GM20431 (cell line): ENCODE data around the gene ECT2L.

Experiments
- in situ Hi-C: fragments of 300-500 bp; cut with MseI, MboI; formaldehyde crosslinking; loops from one replicate; pipeline ENCODE4 v1.15.0; 2020; ENCODE audit warnings: low sequenced_read_pairs; ENCODE audit not compliant: unreplicated experiment

ECT2L gene

DNA sequence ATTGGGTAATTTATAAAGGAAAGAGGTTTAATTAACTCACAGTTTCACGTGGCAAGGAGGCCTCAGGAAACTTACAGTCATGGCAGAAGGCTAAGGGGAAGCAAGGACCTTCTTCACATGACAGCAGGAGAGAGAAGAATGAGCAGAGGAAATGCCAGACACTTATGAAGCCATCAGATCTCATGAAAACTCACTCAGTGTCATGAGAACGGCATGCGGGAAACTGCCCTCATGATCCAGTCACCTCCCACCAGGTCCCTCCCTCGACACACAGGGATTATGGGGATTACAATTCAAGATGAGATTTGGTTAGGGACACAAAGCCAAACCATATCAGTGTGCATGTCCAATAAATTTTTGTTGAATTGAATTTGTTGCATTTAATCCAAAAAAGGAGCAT lies 52.0 kb downstream of the ECT2L start:
- in situ Hi-C loops: no loop called here

DNA sequence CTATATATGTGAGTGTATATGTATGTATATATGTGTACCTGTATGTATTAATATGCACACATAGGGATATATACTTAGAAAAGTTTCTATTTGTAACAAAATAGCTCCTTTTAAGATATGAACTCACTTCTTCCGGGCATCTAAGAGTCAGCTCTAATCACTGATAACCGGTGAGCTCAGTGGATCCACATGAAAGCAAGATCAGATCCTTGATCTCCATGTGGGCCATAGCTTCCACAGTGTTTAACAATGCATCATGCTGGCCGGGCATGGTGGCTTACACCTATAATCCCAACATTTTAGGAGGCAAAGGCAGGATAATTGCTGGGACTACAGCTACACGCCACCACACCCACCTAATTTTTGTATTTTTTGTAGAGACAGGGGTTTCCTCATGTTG lies 52.6 kb downstream of the ECT2L start:
- in situ Hi-C loops: no loop called here

DNA sequence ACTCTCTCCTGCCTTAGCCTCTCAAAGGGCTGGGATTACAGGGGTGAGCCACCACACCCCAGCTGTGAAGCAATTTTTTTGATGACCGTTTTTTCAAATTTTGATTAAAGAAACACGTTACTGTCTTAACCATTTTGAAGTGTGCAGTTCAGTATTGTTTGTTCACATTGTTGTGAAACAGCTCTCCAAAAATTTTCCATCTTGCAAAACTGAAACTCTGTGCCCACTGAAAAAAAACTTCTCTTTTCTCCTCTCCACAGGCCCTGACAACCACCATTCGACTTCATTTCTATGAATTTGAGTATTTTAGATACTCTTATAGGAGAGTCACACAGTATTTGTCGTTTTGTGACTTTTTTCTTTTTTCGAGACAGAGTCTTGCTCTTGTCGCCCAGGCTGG lies 53.9 kb downstream of the ECT2L start:
- in situ Hi-C loops: no loop called here

DNA sequence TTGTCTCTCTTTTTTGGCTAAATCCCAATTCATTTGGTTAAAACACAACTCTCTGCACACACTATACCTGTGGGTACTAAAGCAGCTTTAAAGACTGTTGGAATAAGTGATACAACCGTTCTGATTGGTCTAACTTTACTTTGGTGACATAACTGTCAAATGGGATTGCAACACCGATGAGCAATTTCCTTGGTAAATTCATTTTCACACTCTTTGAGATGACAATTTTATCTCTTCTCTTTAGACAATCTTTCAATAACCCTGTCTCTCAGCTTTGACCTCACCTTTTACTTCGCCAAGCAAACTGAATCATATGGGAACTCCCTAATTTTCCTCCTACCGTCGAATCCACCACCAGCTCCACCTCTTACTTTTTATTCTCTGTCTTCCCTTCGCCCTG lies 60.8 kb downstream of the ECT2L start:
- in situ Hi-C loops: no loop called here

DNA sequence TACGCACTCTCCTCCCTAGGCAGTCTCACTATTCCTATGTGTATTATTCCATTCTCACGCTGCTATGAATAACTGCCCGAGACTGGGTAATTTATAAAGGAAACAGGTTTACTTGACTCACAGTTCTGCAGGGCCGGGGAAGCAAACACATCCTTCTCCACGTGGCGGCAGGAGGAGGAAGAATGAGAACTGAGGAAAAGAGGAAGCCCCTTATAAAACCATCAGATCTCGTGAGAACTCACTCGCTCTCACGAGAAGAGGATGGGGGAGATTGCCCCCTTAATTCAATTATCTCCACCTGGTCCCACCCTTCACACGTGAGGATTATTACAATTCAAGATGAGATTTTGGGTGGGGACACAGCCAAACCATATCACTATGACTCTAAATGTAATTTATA lies 61.9 kb downstream of the ECT2L start:
- in situ Hi-C loops: no loop called here

DNA sequence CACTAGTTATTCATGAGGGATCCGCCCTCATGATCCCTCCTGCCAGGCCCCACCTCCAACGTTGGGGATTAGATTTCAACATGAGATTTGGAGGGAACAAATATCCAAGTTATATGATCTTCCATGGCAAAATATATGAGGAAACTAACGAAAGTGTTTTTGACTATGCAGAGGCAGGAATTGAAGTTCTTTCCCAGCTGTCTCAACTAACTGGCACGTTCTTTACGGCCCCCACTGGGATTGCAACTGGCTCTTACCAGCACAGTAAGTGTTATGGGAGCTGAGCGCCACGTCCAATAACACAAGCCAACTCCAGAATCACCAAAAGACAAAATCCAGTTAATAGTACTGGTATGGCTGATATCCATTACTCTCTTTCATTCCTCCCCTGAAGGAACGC lies 66.6 kb downstream of the ECT2L start:
- in situ Hi-C loops: no loop called here

DNA sequence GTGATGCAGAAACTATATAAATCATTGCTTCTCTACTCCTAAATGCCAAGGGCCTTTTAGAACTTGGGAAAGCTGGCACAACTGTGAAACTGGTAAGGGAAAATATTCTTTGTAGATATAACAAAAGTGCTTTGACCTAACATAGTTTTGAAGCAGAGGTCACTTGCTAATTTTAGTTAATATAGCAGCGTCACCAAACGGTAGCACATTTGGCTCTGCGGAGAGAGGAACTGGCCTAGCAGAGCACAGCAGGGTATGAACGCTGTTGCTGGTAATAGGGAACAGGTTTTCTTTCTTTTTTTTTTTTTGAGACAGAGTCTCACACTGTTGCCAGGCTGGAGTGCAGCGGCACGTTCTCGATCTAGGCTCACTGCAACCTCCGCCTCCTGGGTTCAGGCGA lies 67.4 kb downstream of the ECT2L start:
- in situ Hi-C loops: no loop called here

DNA sequence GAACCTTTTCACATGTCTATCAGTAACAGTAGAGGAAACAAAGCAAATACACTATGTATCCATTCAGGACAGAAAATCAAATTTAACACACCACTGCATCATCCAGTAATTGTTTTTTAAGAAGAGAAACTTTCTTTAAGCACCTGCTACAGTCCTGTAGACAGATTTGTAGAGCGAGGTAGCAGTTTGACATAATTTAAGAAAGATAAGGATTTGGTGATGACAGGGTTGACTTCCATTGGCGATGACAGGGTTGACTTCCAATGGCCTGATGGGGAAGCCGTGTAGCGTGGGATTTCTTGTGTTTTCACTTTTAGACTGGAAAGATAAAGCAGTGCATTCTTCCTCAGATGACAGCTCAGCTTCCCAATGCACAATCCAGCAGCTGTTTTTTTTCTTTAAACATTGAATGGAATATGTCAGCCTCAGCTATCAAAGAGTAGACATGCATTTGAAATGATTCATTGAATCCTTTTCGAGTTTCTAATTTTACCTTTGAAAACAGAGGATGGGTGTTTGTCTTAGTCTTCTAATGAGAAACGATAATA lies 68.5 kb downstream of the ECT2L start:
- in situ Hi-C loops: no loop called here

DNA sequence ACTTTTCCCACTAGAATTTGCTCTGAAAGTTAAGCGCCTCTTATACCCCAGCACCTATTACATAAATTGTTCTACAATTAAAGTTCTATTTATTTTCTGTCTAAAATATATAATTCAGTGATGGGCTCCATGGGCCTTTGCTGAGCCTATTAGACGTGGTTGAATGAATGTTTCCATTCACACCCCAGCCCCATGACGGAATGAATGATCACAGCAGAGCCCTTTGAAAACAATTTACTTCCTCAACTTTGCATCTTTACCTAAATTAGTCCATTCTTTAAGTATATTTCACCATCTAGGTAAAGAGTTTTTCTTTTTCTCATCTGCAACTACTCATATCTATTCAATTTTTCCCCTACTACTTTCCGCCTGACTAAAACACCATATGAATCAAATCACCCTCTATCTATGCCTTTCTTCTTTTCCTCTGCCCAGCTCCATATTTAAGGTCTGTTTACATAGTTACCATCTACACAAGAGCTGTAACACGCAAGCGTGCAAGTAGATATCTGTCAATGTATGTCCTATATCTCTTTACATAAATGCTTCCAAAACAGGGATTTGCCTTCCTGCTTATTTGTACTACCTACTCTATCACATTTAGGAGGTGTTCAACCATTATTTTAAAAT lies 69.7 kb downstream of the ECT2L start:
- in situ Hi-C loops: no loop called here

DNA sequence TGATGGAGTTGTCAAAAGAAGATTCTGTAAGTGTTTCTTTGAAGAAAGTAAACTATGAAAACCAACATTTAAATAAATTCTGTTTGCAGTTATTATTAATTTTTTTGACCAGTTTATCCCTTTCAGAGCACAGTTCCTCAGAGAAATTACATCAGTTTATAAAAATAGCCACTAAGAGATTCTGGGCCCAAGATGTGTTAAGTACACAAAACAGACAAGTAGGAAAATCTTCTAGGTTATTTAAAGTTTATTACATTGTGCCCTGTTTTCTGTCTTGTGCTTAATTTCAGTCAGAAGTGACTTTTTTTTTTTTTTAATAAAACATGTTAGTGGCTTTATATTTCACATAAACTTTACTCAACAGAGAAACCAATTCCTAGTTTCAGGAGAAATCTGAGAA lies 72.3 kb downstream of the ECT2L start:
- in situ Hi-C loops: no loop called here

DNA sequence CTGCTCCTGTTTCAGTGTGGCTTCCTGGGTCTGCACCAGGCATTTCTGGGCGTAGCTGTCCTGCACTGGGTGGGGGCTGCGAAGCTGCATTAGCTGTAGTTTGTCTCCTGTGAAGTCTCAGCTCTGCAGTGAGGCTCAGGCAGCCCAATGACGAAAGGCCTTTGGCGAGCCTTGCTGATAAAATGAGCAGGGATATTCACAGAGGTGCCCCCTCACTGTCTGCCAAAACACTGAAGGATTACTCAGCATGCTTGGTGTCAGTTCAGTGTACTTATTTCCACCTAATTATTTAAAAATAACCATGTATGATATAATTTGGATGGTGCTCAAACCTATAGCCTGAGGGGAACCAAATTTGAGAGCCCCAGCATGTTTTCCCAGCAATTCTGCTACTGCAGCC lies 73.5 kb downstream of the ECT2L start:
- in situ Hi-C loops: no loop called here

DNA sequence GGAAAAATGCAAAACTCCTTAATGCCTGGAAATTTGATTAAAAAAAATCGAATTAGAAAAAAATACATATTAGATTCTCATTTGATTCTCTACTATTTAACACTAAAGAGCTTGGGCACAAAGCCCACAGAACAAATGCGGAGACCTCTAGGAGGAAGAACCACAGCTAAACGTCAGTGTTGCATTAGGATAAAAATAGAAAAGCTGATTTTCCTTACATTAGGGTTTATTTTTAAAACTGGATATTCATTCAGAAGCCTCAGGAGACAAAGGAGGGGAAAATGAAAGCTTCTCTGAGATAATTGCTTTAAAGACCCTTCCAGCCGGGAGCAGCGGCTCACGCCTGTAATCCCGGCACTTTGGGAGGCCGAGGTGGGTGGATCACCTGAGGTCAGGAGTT lies 77.3 kb downstream of the ECT2L start:
- in situ Hi-C loops: no loop called here

DNA sequence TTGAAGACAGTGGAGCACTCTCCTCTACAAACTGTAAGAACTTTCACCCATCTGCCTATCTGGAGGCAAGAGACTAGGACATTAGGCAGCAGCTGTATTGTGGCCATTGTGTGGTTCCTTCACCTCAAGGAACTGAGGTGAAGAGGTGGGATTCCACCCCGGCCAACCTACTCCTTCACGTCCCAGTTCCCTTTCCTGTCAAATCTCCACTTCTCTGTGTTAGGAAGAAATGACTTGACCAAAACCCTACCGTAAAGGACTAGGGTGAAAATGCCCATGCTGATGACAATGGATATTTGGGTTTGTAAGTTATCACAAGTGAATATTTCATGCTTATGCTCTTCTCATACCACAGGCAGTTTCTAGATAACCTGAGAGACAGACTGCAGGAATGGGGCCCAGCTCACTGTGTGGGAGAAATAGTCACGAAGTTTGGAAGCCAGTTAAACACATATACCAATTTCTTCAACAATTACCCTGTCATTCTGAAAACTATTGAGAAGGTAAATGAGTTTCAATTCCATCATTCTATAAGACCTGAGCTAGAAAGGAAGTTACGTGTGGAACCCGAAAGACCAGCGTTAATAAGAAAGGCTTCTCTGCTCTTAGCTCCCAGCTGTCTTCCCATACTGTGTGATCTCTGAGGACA lies 86.6 kb downstream of the ECT2L start:
- in situ Hi-C loops: no loop called here

DNA sequence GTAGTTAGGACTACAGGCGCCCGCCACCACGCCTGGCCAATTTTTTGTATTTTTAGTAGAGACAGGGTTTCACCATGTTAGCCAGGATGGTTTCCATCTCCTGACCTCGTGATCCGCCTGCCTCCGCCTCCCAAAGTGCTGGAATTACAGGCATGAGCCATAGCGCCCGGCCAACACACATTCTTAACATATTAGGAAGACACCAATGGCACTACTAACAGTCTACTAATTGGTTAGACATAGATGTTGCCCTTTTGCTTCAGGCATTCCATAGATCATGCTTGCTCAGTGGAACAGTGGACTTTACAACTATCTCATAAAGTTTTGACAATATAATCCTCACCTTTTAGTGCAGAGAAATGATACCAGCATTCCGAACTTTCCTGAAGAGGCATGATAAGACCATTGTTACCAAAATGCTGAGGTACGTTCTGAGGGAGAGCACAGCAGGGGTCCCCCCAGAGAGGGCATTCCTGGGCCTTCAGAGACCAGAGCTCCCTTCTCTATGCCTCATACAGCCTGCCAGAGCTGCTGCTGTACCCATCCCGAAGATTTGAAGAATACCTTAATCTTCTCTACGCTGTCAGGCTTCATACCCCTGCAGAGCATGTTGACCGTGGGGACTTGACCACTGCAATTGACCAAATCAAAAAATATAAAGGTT lies 89.4 kb downstream of the ECT2L start:
- in situ Hi-C loops: no loop called here

DNA sequence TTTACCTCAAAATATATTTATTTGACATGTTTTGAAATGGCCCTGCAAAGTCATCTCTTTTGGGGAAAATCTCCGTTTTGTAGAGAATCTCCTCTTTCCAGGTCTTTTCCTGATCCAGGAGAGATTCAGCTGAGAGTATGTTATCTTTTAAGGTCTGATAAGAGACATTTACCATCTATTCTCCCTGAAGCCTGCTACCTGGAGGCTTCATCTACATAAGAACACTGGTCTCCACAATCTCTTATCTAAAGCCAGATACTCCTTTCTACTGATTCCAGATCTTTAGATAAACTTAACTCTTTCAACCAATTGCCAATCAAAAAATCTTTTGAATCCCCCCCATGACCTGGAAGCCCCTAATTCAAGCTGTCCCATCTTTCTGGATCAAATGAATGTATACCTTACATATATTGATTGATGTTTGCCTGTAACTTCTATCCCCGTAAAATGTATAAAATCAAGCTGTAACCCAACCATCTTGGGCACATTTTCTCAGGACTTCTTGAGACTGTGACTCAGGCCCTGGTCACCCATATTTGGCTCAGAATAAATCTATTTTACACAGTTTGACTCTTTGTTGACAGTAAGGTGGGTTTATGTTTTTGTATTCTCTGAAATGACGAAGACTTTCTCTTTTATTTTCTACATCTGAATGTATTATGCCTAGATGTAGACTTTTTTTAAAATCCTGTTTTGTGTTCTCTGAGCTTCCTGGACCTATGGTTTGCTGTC lies 95.5 kb downstream of the ECT2L start:
- in situ Hi-C loops: no loop called here

DNA sequence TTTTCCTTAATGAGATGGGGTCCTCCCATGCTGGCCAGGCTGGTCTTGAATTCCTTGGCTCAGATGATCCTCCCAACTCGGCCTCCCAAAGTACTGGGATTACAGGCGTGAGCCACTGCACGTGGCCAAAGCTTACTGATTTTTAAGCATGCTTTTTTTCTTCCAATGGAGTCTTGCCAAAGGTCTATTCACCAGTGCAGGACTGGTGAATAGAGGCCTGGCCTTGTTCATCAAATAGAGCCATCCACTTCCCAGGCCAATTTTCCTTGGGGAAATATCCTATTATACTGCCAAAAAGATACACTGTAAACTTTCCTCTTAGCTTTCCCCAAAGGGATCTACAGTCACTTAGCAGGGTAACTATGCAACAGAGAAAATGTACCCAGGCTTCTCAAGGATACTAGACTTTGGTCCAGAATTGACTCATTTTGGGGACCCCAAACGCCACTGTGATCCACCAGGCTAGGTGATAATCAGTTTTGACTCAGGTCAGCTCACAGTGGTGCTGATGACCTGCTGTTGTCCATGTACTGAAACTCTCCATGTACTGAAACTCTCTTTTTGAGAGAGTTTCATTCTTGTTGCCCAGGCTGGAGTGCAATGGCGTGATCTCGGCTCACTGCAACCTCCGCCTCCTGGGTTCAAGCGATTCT lies 100.3 kb downstream of the ECT2L start:
- in situ Hi-C loops: no loop called here

DNA sequence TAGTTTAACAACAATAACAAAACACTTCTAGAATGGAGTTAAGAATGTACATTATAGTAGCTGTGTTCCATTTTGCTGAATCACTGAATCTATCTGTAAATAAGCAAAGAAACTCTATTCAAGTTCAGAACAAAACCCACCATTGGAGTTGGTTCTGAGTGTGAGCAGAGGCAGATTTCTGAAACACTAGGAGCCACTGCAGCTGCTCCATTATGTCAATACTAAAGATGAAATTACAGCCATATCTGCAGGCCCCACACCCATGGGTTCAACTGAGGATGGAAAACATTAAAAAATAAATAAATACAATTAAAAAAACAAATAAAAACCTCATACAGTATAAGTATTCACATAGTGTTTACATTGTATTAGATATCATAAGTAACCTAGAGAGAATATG lies 101.1 kb downstream of the ECT2L start:
- in situ Hi-C loops: no loop called here

DNA sequence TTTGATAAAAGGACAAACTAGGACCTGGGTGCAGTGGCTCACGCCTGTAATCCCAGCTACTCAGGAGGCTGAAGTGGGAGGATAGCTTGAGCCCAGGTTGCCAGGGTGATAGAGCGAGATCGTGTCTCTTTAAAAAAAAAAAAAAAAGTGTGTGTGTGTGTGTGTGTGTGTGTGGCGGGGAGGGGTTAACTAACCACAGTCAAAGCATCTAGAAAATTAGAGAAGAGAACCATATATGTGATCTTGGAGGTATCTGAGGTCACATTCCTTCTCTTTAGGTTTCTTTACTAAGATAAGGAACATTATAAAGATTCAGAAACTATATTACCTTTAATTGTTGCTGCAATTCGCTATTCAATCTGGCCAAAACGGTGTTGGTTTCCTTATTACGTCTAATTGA lies 111.3 kb downstream of the ECT2L start:
- in situ Hi-C loops: no loop called here

DNA sequence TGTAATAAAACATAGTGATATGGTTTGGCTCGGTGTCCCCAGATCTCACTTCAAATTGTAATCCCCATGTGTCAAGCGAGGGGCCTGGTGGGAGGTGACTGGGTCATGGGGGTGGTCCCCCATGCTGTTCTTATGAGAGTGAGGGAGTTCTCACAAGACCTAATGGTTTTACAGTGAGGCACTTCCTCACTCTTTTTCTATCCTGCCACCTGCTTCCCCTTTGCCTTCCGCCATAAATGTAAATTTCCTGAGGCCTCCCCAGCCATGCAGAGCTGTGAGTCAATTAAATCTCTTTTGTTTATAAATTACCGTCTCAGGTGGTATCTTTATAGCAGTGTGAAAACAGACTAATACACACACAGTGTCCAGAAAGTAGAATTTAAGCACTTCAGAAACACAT lies 113.6 kb downstream of the ECT2L start:
- in situ Hi-C loops: no loop called here

DNA sequence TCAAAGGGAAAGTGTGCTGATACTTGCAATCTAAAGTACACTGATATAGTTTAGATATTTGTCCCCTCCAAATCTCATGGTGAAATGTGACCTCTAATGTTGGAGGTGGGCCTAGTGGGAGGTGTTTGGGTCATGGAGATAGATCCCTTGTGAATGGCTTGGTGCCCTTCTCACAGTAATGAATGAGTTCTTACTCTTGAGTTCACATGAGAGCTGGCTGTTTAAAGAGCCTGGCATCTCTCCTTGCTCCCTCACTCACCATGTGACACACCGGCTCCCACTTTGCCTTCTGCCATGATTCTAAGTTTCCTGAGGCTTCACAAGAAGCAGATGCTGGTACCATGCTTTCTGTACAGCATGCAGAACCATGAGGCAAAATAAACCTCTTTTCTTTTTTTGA lies 114.1 kb downstream of the ECT2L start:
- in situ Hi-C loops: no loop called here
